ENCODE measurements around the gene DDX25. TPM values are rescaled to one million over a fixed set of nuclear protein-coding genes. Genes with fewer than 3 reads are reported as not detected.

The DDX25 gene
- total RNA-seq, 1 experiment from 2014 or later, result 0.37 TPM

DNA sequence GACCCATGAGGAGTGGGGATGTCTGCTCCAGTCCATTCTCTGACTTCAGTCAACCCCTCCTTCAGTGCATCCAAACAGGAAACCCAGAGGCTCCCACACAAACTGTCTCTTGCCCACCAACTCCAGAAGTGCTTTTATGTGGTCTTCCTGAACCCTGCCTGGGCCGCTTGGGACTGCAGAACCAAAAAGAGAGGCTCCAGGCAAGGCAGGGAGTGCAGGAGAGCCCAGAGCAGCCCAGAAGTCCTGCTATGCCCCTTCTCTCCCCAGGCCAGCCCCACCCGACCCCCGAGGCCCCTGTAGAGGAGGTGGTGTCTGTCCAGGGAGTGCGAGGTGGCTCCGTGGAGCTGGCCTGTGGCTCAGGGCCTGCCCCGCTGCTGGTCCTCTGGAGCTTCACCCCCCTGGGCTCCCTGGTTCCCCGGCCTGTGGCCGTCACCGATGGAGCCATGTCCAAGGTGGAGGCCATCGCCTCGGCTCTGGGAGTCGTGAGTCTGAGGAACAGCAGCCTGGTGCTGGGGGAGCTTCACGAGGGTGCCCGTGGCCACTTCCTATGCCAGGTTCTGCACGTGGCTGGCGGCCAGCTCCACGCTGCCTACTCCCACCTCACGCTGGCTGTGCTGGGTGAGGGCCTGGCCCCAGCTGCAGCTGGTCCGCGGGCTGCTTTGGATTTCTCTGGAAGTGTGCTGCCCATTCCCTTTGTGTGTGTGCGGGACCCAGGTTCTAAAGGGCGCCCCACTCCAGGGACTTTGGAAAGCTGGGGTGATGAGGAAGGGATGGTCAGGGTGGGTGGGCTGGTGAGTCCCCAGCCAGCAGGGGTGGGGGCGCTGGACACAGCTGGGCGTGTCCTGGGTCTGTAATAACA, 43.3 kb downstream of the DDX25 start:
- Histone ChIP-seq H2AFZ (ENCODE audit: low read depth, low read length, poor library complexity, severe bottlenecking) (no peak overlapping the region), H3K79me2 (ENCODE audit: insufficient read depth, low read length) (no peaks in the 10 kb centered on the region), H4K20me1 (ENCODE audit: insufficient read depth) (no peaks in the 10 kb centered on the region), H3K4me3 (replicated peaks in 1 of 2; ENCODE audit: low read depth in 1 of 2, low read length in 2 of 2) (no peak overlapping the region), H3K9me2 (ENCODE audit: insufficient read depth) (no peaks in the 10 kb centered on the region), H3K4me1 (ENCODE audit: control insufficient read depth in 1 of 2, insufficient read depth in 2 of 2, low read length in 2 of 2) (peaks cover 7 to 10% of the 10 kb centered on the region in 2 experiments), H3K4me2 (ENCODE audit: low read length) (no peak overlapping the region), H3K9ac (ENCODE audit: low read length) (no peak overlapping the region), H3K36me3 (ENCODE audit: control insufficient read depth in 1 of 2, insufficient read depth in 2 of 2, low read length in 2 of 2) (no peaks in the 10 kb centered on the region), H3K27me3 (ENCODE audit: insufficient read depth, low read length) (no peaks in the 10 kb centered on the region), H3K9me3 (ENCODE audit: control insufficient read depth in 1 of 2, insufficient read depth in 1 of 2, low read depth in 1 of 2, low read length in 2 of 2) (no peaks in the 10 kb centered on the region), H3K27ac (ENCODE audit: low read depth, low read length) (no peak overlapping the region)
- POLR2A ChIA-PET, result no interaction called here
- DNase-seq (ENCODE audit: low read depth, low spot score), result no peak
- RAD21 ChIA-PET (ENCODE audit: low non-redundant PET in 1 of 2, low total read pairs in 2 of 2, uncharacterized antibody in 2 of 2, unreplicated experiment in 2 of 2), result no interaction called here
- BruUV-seq (replicated peaks), result no TSS peak
- CTCF ChIA-PET, result no interaction called here
- intact Hi-C loops (cut with micrococcal nuclease), result no loop called here
- TF ChIP-seq, protein P1, sequence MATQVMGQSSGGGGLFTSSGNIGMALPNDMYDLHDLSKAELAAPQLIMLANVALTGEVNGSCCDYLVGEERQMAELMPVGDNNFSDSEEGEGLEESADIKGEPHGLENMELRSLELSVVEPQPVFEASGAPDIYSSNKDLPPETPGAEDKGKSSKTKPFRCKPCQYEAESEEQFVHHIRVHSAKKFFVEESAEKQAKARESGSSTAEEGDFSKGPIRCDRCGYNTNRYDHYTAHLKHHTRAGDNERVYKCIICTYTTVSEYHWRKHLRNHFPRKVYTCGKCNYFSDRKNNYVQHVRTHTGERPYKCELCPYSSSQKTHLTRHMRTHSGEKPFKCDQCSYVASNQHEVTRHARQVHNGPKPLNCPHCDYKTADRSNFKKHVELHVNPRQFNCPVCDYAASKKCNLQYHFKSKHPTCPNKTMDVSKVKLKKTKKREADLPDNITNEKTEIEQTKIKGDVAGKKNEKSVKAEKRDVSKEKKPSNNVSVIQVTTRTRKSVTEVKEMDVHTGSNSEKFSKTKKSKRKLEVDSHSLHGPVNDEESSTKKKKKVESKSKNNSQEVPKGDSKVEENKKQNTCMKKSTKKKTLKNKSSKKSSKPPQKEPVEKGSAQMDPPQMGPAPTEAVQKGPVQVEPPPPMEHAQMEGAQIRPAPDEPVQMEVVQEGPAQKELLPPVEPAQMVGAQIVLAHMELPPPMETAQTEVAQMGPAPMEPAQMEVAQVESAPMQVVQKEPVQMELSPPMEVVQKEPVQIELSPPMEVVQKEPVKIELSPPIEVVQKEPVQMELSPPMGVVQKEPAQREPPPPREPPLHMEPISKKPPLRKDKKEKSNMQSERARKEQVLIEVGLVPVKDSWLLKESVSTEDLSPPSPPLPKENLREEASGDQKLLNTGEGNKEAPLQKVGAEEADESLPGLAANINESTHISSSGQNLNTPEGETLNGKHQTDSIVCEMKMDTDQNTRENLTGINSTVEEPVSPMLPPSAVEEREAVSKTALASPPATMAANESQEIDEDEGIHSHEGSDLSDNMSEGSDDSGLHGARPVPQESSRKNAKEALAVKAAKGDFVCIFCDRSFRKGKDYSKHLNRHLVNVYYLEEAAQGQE (IDR thresholded peaks at IDR 0.05; ENCODE audit: low read depth), result no peak
- TF ChIP-seq TCF7L2 (IDR thresholded peaks at IDR 0.05; ENCODE audit: borderline replicate concordance, extremely low read depth, insufficient read depth, insufficient read length) (no peak), CBX3 (IDR thresholded peaks at IDR 0.05; ENCODE audit: low read depth) (no peak), EZH2phosphoT487 (IDR thresholded peaks at IDR 0.05; ENCODE audit: borderline replicate concordance) (no peak), FOSL1 (IDR thresholded peaks at IDR 0.05; ENCODE audit: low read depth) (no peak), CEBPB (IDR thresholded peaks at IDR 0.05; ENCODE audit: low read depth) (no peak), ZNF274 (IDR thresholded peaks at IDR 0.05; ENCODE audit: low read depth, low read length) (no peak), EGR1 (IDR thresholded peaks at IDR 0.05; ENCODE audit: low read depth) (no peak), SP1 (IDR thresholded peaks at IDR 0.05; ENCODE audit: low read depth) (no peak), ZFX (IDR thresholded peaks at IDR 0.05) (no peak), SIN3A (IDR thresholded peaks at IDR 0.05; ENCODE audit: low read depth) (no peak)
- TF ChIP-seq, protein P2, sequence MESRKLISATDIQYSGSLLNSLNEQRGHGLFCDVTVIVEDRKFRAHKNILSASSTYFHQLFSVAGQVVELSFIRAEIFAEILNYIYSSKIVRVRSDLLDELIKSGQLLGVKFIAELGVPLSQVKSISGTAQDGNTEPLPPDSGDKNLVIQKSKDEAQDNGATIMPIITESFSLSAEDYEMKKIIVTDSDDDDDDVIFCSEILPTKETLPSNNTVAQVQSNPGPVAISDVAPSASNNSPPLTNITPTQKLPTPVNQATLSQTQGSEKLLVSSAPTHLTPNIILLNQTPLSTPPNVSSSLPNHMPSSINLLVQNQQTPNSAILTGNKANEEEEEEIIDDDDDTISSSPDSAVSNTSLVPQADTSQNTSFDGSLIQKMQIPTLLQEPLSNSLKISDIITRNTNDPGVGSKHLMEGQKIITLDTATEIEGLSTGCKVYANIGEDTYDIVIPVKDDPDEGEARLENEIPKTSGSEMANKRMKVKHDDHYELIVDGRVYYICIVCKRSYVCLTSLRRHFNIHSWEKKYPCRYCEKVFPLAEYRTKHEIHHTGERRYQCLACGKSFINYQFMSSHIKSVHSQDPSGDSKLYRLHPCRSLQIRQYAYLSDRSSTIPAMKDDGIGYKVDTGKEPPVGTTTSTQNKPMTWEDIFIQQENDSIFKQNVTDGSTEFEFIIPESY (IDR thresholded peaks at IDR 0.05; ENCODE audit: extremely low read depth, insufficient replicate concordance, low read length), result no peak
- TF ChIP-seq, protein P3, sequence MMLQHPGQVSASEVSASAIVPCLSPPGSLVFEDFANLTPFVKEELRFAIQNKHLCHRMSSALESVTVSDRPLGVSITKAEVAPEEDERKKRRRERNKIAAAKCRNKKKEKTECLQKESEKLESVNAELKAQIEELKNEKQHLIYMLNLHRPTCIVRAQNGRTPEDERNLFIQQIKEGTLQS (IDR thresholded peaks at IDR 0.05), result no peak
- TF ChIP-seq, protein P4, sequence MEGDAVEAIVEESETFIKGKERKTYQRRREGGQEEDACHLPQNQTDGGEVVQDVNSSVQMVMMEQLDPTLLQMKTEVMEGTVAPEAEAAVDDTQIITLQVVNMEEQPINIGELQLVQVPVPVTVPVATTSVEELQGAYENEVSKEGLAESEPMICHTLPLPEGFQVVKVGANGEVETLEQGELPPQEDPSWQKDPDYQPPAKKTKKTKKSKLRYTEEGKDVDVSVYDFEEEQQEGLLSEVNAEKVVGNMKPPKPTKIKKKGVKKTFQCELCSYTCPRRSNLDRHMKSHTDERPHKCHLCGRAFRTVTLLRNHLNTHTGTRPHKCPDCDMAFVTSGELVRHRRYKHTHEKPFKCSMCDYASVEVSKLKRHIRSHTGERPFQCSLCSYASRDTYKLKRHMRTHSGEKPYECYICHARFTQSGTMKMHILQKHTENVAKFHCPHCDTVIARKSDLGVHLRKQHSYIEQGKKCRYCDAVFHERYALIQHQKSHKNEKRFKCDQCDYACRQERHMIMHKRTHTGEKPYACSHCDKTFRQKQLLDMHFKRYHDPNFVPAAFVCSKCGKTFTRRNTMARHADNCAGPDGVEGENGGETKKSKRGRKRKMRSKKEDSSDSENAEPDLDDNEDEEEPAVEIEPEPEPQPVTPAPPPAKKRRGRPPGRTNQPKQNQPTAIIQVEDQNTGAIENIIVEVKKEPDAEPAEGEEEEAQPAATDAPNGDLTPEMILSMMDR (IDR thresholded peaks at IDR 0.05 in 2 of 3, conservative IDR thresholded peaks at IDR 0.05 in 1 of 3; ENCODE audit: borderline replicate concordance in 1 of 3, insufficient read depth in 1 of 3, low read depth in 2 of 3, low read length in 2 of 3), result no peak
- TF ChIP-seq, protein P5, sequence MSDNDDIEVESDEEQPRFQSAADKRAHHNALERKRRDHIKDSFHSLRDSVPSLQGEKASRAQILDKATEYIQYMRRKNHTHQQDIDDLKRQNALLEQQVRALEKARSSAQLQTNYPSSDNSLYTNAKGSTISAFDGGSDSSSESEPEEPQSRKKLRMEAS (IDR thresholded peaks at IDR 0.05), result no peak
- ATAC-seq, result no peak
